ENCODE results near the gene TMC4.
"Not testable (repeated sequence)": the region's sequence is repeated elsewhere in the genome, so short reads cannot be mapped to it uniquely, and the experiment has no call there.

DNA sequence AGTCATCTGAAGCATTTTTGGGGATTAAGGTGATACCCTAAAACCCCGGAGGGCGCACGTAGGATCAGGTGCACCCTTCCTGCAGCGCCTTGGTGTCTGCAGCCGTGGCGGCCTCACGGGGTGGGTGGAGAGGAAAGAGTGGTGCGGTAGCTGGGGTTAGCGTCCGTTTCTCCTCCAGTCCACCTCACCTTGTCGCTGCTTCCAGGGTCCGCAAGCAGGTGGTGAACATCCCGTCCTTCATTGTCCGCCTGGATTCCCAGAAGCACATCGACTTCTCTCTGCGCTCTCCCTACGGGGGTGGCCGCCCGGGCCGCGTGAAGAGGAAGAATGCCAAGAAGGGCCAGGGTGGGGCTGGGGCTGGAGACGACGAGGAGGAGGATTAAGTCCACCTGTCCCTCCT lies 34.2 kb upstream of the TMC4 start:
- TF ChIP-seq CTCF (conservative IDR thresholded peaks at IDR 0.05); EZH2 (IDR thresholded peaks at IDR 0.05; ENCODE audit: low read depth): not testable (repeated sequence)

Measured in PC-9 (cell line).